NCI-H2107 (cell line): ENCODE results near the gene KBTBD4.
A peak's percentile ranks its signal among the peaks of the same experiment; 100 is the strongest.
"Not testable (repeated sequence)": the region's sequence is repeated elsewhere in the genome, so short reads cannot be mapped to it uniquely, and the experiment has no call there.

Experiments used
- DNase-seq: peaks from one replicate; lab custom pipeline; 2025; lab: John Stamatoyannopoulos, UW

KBTBD4 gene

GRCh38 chr11:47589977-47590861 lies 11.4 kb upstream of the KBTBD4 start:
- DNase-seq, result no peak

- no peak for DNase-seq
These were observed 10.8 kb upstream of the KBTBD4 start for GRCh38 chr11:47589584-47589976.

GRCh38 chr11:47589118-47589517 lies 10.3 kb upstream of the KBTBD4 start:
- DNase-seq, result no peak

- DNase-seq, result no peak
These were observed 9.1 kb upstream of the KBTBD4 start for GRCh38 chr11:47587723-47588326.

- no peak for DNase-seq
These were observed 8.4 kb upstream of the KBTBD4 start for GRCh38 chr11:47587039-47587716.

GRCh38 chr11:47586098-47586855 lies 7.5 kb upstream of the KBTBD4 start, which contains the start of gene FAM180B:
Gene FAM180B, plus strand, starts transcription at chr11:47586678. Its CDS starts 91 bp downstream, at chr11:47586769.
- no peak for DNase-seq

GRCh38 chr11:47583844-47584243 lies 5.1 kb upstream of the KBTBD4 start:
- DNase-seq, result no peak

GRCh38 chr11:47577460-47578041 lies 1.2 kb downstream of the KBTBD4 start:
- no peak for DNase-seq

GRCh38 chr11:47573321-47573720 lies 5.4 kb downstream of the KBTBD4 start:
- DNase-seq, result no peak

- DNase-seq, result no peak
These were observed 6.0 kb downstream of the KBTBD4 start for GRCh38 chr11:47572715-47573255.

GRCh38 chr11:47571895-47572294 lies 6.9 kb downstream of the KBTBD4 start:
- DNase-seq, result no peak

- DNase-seq, result no peak
These were observed 7.4 kb downstream of the KBTBD4 start for GRCh38 chr11:47571357-47571729.

GRCh38 chr11:47570651-47571356 lies 8.0 kb downstream of the KBTBD4 start:
- DNase-seq, result no peak

GRCh38 chr11:47569646-47570045 lies 9.1 kb downstream of the KBTBD4 start:
- DNase-seq, result no peak

- no peak for DNase-seq
These were observed 12.5 kb downstream of the KBTBD4 start for GRCh38 chr11:47566149-47566698.

- peak; percentile 35 for DNase-seq
These were observed 13.2 kb downstream of the KBTBD4 start, which contains the start of gene PTPMT1 for GRCh38 chr11:47565340-47566148. Gene PTPMT1, plus strand, starts transcription at chr11:47565599. Its CDS starts 24 bp downstream, at chr11:47565623.

- no peak for DNase-seq
These were observed 13.8 kb downstream of the KBTBD4 start for GRCh38 chr11:47564933-47565339.

GRCh38 chr11:47564366-47564765 lies 14.4 kb downstream of the KBTBD4 start:
- DNase-seq, result not testable (repeated sequence)

GRCh38 chr11:47562393-47562792 lies 16.4 kb downstream of the KBTBD4 start:
- not testable (repeated sequence) for DNase-seq
